ENCODE measurements around the gene SMAD7.

DNA sequence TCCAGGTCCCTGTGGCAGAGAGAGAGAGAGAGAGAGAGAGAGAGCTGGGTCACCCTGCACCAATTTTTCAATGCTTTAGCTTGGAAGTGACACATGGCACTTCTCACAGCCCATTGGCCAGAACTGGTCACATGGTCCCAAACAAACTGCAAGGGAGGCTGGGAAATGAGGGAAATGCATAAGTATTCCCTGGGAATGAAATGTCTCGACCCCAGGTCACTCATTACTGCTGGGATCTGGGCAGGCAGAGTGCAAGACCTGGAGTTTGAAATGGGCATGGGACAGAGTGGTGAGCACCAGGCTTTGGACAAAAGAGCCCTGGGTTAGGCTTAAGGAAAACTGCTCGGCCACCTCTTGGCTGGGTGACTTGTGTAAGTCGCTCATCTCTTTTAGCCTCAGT is 37.0 kb downstream of the SMAD7 start:
- TF ChIP-seq, protein P1, sequence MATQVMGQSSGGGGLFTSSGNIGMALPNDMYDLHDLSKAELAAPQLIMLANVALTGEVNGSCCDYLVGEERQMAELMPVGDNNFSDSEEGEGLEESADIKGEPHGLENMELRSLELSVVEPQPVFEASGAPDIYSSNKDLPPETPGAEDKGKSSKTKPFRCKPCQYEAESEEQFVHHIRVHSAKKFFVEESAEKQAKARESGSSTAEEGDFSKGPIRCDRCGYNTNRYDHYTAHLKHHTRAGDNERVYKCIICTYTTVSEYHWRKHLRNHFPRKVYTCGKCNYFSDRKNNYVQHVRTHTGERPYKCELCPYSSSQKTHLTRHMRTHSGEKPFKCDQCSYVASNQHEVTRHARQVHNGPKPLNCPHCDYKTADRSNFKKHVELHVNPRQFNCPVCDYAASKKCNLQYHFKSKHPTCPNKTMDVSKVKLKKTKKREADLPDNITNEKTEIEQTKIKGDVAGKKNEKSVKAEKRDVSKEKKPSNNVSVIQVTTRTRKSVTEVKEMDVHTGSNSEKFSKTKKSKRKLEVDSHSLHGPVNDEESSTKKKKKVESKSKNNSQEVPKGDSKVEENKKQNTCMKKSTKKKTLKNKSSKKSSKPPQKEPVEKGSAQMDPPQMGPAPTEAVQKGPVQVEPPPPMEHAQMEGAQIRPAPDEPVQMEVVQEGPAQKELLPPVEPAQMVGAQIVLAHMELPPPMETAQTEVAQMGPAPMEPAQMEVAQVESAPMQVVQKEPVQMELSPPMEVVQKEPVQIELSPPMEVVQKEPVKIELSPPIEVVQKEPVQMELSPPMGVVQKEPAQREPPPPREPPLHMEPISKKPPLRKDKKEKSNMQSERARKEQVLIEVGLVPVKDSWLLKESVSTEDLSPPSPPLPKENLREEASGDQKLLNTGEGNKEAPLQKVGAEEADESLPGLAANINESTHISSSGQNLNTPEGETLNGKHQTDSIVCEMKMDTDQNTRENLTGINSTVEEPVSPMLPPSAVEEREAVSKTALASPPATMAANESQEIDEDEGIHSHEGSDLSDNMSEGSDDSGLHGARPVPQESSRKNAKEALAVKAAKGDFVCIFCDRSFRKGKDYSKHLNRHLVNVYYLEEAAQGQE (IDR thresholded peaks at IDR 0.05), result no peak
- TF ChIP-seq, protein P2, sequence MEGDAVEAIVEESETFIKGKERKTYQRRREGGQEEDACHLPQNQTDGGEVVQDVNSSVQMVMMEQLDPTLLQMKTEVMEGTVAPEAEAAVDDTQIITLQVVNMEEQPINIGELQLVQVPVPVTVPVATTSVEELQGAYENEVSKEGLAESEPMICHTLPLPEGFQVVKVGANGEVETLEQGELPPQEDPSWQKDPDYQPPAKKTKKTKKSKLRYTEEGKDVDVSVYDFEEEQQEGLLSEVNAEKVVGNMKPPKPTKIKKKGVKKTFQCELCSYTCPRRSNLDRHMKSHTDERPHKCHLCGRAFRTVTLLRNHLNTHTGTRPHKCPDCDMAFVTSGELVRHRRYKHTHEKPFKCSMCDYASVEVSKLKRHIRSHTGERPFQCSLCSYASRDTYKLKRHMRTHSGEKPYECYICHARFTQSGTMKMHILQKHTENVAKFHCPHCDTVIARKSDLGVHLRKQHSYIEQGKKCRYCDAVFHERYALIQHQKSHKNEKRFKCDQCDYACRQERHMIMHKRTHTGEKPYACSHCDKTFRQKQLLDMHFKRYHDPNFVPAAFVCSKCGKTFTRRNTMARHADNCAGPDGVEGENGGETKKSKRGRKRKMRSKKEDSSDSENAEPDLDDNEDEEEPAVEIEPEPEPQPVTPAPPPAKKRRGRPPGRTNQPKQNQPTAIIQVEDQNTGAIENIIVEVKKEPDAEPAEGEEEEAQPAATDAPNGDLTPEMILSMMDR (IDR thresholded peaks at IDR 0.05), result no peak
- TF ChIP-seq, protein P3, sequence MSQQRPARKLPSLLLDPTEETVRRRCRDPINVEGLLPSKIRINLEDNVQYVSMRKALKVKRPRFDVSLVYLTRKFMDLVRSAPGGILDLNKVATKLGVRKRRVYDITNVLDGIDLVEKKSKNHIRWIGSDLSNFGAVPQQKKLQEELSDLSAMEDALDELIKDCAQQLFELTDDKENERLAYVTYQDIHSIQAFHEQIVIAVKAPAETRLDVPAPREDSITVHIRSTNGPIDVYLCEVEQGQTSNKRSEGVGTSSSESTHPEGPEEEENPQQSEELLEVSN (IDR thresholded peaks at IDR 0.05; ENCODE audit: borderline replicate concordance, low read depth), result no peak

Data from A549 (cell line).